ENCODE results near the gene UNK. TPM values are rescaled to one million over a fixed set of nuclear protein-coding genes. Genes with fewer than 3 reads are reported as not detected.

UNK gene
- total and polyA plus RNA-seq, 9 of the 15 experiments (the other 6 are each of a cell fraction or from before 2014, with no cell fraction given) = 12.8 to 38.6 (median 24.8) TPM

- TF ChIP-seq, protein P1, sequence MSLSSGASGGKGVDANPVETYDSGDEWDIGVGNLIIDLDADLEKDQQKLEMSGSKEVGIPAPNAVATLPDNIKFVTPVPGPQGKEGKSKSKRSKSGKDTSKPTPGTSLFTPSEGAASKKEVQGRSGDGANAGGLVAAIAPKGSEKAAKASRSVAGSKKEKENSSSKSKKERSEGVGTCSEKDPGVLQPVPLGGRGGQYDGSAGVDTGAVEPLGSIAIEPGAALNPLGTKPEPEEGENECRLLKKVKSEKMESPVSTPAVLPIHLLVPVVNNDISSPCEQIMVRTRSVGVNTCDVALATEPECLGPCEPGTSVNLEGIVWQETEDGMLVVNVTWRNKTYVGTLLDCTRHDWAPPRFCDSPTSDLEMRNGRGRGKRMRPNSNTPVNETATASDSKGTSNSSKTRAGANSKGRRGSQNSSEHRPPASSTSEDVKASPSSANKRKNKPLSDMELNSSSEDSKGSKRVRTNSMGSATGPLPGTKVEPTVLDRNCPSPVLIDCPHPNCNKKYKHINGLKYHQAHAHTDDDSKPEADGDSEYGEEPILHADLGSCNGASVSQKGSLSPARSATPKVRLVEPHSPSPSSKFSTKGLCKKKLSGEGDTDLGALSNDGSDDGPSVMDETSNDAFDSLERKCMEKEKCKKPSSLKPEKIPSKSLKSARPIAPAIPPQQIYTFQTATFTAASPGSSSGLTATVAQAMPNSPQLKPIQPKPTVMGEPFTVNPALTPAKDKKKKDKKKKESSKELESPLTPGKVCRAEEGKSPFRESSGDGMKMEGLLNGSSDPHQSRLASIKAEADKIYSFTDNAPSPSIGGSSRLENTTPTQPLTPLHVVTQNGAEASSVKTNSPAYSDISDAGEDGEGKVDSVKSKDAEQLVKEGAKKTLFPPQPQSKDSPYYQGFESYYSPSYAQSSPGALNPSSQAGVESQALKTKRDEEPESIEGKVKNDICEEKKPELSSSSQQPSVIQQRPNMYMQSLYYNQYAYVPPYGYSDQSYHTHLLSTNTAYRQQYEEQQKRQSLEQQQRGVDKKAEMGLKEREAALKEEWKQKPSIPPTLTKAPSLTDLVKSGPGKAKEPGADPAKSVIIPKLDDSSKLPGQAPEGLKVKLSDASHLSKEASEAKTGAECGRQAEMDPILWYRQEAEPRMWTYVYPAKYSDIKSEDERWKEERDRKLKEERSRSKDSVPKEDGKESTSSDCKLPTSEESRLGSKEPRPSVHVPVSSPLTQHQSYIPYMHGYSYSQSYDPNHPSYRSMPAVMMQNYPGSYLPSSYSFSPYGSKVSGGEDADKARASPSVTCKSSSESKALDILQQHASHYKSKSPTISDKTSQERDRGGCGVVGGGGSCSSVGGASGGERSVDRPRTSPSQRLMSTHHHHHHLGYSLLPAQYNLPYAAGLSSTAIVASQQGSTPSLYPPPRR (CRISPR knock-in tag; IDR thresholded peaks at IDR 0.05; ENCODE audit: borderline replicate concordance) = 0 out of 2 replicates have a peak, but pooled peaks have one; percentile 9
- TF ChIP-seq IRF2 (CRISPR knock-in tag; IDR thresholded peaks at IDR 0.05) = peak; percentile 87
- no peak for TF ChIP-seq ZNF41 (CRISPR knock-in tag; conservative IDR thresholded peaks at IDR 0.05)
- no peak for TF ChIP-seq PRPF4 (IDR thresholded peaks at IDR 0.05; ENCODE audit: insufficient read depth, low read depth, low read length, poor library complexity, severe bottlenecking)
- TF ChIP-seq FIP1L1 (IDR thresholded peaks at IDR 0.05; ENCODE audit: low read depth, low read length, poor library complexity, severe bottlenecking) = no peak
- TF ChIP-seq NUFIP1 (IDR thresholded peaks at IDR 0.05; ENCODE audit: partially characterized antibody) = no peak
- TF ChIP-seq KHSRP (IDR thresholded peaks at IDR 0.05) = no peak
- no peak for TF ChIP-seq PCBP1 (IDR thresholded peaks at IDR 0.05; ENCODE audit: low read depth, low read length, poor library complexity, severe bottlenecking)
- TF ChIP-seq SUPT5H (IDR thresholded peaks at IDR 0.05) = no peak
- no peak for TF ChIP-seq BMI1 (IDR thresholded peaks at IDR 0.05; ENCODE audit: low read length)
- TF ChIP-seq PHF8 (IDR thresholded peaks at IDR 0.05; ENCODE audit: borderline replicate concordance, low read length) = no peak
- no peak for TF ChIP-seq HCFC1 (IDR thresholded peaks at IDR 0.05; ENCODE audit: low read depth, low read length)
- TF ChIP-seq ELF4 (CRISPR knock-in tag; IDR thresholded peaks at IDR 0.05) = no peak
- TF ChIP-seq MTF1 (CRISPR knock-in tag; IDR thresholded peaks at IDR 0.05; ENCODE audit: borderline replicate concordance) = no peak
- TF ChIP-seq HNRNPH1 (optimal IDR thresholded peaks at IDR 0.05; ENCODE audit: low read depth, low read length) = no peak
Observed at GRCh38 chr17:75773808-75774470, 10.7 kb upstream of the UNK start (continued).
